ENCODE measurements around the gene SLC25A5.

- TF ChIP-seq BACH2 (CRISPR knock-in tag; IDR thresholded peaks at IDR 0.05; ENCODE audit: borderline replicate concordance) = no peak
- TF ChIP-seq CREB5 (CRISPR knock-in tag; IDR thresholded peaks at IDR 0.05; ENCODE audit: low read depth) = no peak
- TF ChIP-seq PATZ1 (CRISPR knock-in tag; IDR thresholded peaks at IDR 0.05; ENCODE audit: borderline replicate concordance) = no peak
- TF ChIP-seq SNAI2 (CRISPR knock-in tag; IDR thresholded peaks at IDR 0.05) = no peak
- TF ChIP-seq ZFP3 (CRISPR knock-in tag; IDR thresholded peaks at IDR 0.05) = no peak
- TF ChIP-seq ZNF8 (CRISPR knock-in tag; IDR thresholded peaks at IDR 0.05) = no peak
- TF ChIP-seq ESRRG (CRISPR knock-in tag; IDR thresholded peaks at IDR 0.05) = no peak
Observed at GRCh38 chrX:119478504-119478903, 10.3 kb downstream of the SLC25A5 start.

Data from SK-N-SH treated with all-trans-retinoic acid at 6 μM for 48 hours (cell line).